PFSK-1 (cell line): Measurements from ENCODE around the gene PCSK6.

Experiments used
- FOXP2 ChIP-seq: optimal IDR thresholded peaks from 2 replicates; pipeline ENCODE3; 2011; ENCODE audit warnings: borderline replicate concordance, control low read depth, inconsistent platforms; ENCODE audit not compliant: insufficient read depth; ENCODE audit errors: extremely low read length, extremely low read depth
- POLR2AphosphoS5 ChIP-seq: IDR thresholded peaks from 2 replicates; pipeline ENCODE4 v1.6.1; 2012; ENCODE audit warnings: low read depth, mild to moderate bottlenecking, control low read depth, low read length, moderate library complexity
- SIN3A ChIP-seq: IDR thresholded peaks from 2 replicates; pipeline ENCODE4 v1.6.1; 2012; ENCODE audit warnings: mild to moderate bottlenecking, low read length, moderate library complexity, borderline replicate concordance; ENCODE audit not compliant: insufficient read depth
- TAF1 ChIP-seq: IDR thresholded peaks from 2 replicates; pipeline ENCODE4 v1.6.1; 2012; ENCODE audit warnings: low read length, control low read depth, borderline replicate concordance; ENCODE audit not compliant: insufficient read depth
- TF ChIP-seq, protein P1 (sequence below), 2 experiments: IDR thresholded peaks; 2 replicates each; pipeline versions ENCODE4 v1.6.1 to v1.8.0; 2011 to 2012; ENCODE audit warnings: low read depth in 2 of 2, low read length in 2 of 2, control low read depth in 1 of 2, inconsistent platforms in 1 of 2, mild to moderate bottlenecking in 1 of 2, moderate library complexity in 1 of 2; ENCODE audit not compliant: insufficient read depth in 1 of 2

The PCSK6 gene

DNA sequence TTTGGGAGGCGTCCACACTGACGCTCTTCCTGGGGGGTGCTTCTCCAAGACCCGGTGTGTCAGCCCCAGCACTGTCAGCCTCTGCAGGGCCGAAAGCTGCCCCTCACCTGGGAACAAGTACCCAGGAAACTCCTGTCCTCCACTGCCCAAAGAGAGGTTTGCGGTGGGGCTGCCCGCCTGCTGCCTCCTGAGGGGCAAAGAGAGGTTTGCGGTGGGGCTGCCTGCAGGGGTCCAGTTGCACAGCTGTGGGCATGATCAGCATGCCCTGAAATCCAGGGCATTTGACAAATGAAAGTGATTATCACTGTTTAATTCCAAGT, 179.4 kb downstream of the PCSK6 start:
- TF ChIP-seq FOXP2, result no peak
- TF ChIP-seq, protein P1, sequence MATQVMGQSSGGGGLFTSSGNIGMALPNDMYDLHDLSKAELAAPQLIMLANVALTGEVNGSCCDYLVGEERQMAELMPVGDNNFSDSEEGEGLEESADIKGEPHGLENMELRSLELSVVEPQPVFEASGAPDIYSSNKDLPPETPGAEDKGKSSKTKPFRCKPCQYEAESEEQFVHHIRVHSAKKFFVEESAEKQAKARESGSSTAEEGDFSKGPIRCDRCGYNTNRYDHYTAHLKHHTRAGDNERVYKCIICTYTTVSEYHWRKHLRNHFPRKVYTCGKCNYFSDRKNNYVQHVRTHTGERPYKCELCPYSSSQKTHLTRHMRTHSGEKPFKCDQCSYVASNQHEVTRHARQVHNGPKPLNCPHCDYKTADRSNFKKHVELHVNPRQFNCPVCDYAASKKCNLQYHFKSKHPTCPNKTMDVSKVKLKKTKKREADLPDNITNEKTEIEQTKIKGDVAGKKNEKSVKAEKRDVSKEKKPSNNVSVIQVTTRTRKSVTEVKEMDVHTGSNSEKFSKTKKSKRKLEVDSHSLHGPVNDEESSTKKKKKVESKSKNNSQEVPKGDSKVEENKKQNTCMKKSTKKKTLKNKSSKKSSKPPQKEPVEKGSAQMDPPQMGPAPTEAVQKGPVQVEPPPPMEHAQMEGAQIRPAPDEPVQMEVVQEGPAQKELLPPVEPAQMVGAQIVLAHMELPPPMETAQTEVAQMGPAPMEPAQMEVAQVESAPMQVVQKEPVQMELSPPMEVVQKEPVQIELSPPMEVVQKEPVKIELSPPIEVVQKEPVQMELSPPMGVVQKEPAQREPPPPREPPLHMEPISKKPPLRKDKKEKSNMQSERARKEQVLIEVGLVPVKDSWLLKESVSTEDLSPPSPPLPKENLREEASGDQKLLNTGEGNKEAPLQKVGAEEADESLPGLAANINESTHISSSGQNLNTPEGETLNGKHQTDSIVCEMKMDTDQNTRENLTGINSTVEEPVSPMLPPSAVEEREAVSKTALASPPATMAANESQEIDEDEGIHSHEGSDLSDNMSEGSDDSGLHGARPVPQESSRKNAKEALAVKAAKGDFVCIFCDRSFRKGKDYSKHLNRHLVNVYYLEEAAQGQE (IDR thresholded peaks at IDR 0.05; ENCODE audit: insufficient read depth in 1 of 2, low read depth in 2 of 2, low read length in 2 of 2), result no peak
- no peak for TF ChIP-seq POLR2AphosphoS5
- TF ChIP-seq TAF1, result no peak
- no peak for TF ChIP-seq SIN3A

DNA sequence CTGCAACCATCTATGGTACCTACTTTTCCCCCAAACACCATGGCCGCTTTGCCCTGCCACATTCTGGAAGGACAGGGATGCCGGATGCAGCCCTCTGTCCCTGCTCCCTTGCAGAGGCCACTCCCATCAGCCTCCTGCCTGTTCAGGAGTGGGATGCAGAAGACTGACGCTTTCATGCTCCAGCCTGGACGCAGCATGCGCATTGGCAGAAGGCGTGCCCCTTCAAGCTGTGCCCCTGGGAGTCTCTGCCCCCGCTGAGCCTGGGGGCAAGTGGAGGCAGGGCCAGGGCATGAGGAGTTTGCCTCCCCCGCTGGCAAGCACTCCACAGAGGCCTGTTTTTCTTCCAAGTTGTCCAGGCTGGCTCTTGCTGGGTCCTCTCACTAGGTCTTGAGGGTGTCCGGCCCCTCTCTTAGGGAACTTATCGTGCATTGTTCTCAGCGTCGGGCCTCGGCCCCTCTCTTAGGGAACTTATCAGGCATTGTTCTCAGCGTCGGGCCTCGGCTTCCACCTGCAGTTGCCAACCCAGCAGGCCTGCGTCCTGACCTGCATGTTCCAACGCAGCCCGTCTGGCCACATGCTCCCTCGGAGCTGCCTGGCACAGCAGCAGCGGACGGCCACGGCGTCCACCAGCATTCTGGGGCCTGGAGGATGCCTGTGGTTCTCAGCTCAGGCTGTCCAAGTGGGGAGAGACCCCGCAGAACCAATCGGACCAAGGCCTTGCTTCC, 179.9 kb downstream of the PCSK6 start:
- TF ChIP-seq TAF1 (no peak), SIN3A (no peak), POLR2AphosphoS5 (no peak), FOXP2 (no peak)
- TF ChIP-seq, protein P1 (IDR thresholded peaks at IDR 0.05; ENCODE audit: insufficient read depth in 1 of 2, low read depth in 2 of 2, low read length in 2 of 2), result no peak

DNA sequence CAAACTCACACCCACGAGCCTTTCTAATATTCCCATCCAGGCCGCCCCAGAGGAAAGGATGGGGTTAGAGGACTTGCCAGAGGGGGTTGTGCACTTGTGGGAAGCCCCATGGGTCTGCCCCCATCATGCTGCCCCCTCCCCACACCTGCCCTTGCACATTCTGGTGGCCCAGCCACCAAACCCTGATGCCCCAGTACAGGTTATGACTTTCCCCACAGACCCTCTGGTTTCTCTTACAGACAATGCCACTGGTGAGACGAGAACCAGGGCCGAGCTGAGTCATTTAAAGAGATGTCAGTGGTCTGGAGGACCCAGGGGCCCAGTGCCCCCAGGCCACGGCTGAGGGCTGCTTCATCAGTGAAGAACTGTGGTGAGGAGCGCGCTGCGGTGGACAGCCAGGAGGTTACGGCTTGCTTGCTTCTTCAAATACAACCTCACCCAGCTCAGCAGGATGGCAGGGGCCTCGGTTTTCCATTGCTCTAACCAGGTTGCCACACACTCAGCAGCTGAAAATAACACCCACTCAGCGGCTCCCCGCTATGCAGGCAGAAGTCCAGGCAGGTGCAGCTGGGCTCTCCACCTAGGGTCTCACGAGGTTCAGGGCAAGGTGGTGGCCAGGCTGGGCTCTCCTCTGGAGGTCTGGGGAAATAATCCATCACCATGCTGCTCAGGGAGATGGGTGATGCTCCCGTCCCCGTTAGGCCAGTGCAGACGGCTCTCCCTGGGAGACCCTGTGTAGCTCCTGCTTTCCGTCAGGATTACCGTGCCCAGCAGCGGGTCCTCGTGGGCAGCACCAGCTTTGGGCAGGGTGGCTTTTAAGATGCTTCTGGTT, 180.7 kb downstream of the PCSK6 start:
- TF ChIP-seq SIN3A, result no peak
- TF ChIP-seq TAF1, result no peak
- no peak for TF ChIP-seq FOXP2
- TF ChIP-seq, protein P1 (IDR thresholded peaks at IDR 0.05; ENCODE audit: insufficient read depth in 1 of 2, low read depth in 2 of 2, low read length in 2 of 2), result no peak
- no peak for TF ChIP-seq POLR2AphosphoS5

DNA sequence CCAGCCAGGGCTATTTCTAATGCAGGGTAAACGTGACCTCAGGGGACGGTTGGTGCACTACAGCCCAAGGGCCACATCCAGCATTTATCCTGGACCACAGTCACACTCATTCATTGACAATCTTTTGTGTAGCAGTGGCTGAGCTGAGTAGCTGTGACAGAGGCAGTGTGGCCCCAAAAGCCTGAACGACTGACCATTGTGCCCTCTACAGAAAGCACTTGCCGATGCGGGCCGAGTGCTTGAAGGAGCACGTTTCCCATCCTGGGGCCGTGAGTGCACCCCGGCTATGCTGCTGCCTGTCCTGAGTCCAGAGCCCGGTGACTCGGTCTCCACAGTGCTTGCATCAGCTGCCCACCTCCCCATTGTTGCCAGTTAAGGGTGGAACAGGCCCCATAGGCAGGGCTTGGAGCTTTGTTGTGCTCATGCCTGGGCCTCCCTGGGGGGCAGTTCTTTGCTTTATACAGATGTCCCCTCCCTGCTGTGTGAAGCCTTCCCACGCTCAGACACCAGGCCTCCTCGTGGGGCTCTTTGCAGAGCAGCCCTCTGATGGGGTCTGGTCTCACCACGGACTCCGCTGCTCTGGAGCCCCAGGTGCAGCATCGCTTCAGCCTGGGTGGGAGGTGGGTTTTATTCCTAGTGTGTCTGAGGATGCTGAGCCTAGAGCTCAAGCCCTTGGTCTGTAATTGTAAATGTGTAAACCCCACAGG, 181.5 kb downstream of the PCSK6 start:
- no peak for TF ChIP-seq POLR2AphosphoS5
- no peak for TF ChIP-seq SIN3A
- no peak for TF ChIP-seq TAF1
- no peak for TF ChIP-seq FOXP2
- TF ChIP-seq, protein P1 (IDR thresholded peaks at IDR 0.05; ENCODE audit: insufficient read depth in 1 of 2, low read depth in 2 of 2, low read length in 2 of 2), result no peak
